Embryonic facial prominence (tissue), 1 donor: ENCODE data around the gene HEMGN.
"Not testable (repeated sequence)": the region's sequence is repeated elsewhere in the genome, so short reads cannot be mapped to it uniquely, and the experiment has no call there.

ENCODE experiments used
- DNase-seq: peaks from one replicate; pipeline ENCODE4 v3.0.0-alpha.2; 2016; ENCODE audit errors: extremely low spot score

Gene HEMGN

DNA sequence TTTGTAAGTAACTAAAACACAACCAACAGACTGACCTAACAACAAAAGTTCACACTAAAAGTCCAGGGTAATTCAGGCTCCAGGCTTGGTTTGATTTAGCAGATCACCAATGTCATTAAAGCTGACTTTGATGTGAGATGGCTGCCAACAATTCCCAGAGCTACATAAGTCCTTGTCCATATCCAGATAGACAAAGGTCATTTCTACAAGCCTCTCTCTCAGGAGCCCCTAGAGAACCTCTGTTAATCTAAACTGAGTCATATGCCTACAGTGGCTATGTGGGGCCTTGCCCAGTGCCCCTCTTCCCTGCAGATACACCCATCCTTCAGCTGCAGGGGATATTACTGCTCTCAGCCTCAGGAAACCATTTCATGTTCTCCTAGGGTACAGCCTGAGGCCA, 26.9 kb upstream of the HEMGN start:
- DNase-seq, result no peak

DNA sequence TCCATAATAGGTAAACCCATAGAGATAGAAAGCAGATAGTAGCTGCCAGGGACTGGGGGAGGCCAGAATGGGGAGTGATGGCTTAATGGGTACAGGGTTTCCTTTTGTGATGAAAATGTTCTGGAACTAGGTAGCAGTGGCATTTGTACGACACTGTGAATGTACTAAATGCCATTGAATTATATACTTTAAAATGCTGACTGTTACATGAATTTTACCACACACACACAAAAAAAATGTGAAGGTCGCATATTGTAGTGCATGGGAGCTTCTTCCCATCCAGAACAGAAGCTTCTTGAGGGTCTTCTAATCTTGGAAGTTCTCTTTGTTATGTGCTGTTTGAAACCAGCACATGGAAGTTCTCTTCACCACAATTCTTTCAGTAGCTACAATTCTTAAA, 25.3 kb upstream of the HEMGN start:
- DNase-seq, result no peak

DNA sequence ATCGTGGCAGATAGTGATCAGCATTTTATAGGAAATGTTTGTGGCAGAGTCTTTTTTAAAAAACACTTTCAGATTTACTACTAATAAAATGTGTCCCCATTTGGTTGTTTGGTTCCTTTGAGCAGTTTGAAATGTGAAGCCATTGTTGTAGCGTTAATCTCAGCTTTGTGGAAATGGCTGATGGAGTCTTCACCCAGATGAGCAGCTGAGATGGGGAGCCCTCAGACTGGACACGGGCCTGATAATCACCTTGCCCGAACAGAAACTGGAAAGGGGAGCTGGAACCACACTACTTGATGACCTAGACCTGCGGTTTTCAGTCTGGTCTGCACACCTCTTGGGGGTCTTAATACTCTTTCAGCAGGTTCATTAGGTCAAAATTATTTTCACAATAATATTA, 24.6 kb upstream of the HEMGN start:
- no peak for DNase-seq

DNA sequence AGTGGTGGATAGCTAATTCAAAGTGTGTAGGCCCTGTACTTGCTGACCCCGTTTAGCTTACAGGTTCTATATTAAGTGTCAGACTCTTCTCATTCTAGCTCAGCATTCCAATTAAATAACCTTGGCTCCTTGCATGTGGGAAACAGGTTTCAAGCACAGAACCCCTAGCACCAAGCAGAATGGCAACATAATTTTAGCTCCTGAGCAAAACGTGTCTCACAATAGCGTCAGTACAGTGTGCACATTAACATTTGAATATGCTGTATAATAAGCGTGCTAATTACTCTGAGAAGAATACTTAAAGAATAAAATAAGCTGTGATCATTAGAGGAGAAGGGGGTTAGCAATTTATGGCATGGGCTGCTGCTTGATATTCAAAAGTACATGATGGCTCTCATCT, 24.2 kb upstream of the HEMGN start:
- no peak for DNase-seq

DNA sequence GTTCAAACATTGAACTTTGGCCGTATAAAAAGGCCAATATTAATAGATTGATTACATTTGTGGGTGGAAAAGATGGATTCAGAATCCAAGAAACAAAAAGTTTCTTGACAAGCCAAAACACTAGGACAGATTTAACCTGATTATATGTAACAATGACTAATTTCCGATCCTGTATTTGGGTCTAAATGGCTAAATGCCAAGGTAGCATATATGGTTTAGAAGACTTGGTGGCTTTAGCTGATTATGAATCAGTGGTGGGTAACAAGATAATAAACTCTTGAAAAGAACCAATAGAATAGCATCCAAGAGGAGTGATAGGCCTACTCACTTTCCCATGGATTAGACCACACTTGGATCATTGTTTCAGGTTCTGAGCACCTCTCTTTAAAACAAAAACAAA, 23.4 kb upstream of the HEMGN start:
- no peak for DNase-seq

DNA sequence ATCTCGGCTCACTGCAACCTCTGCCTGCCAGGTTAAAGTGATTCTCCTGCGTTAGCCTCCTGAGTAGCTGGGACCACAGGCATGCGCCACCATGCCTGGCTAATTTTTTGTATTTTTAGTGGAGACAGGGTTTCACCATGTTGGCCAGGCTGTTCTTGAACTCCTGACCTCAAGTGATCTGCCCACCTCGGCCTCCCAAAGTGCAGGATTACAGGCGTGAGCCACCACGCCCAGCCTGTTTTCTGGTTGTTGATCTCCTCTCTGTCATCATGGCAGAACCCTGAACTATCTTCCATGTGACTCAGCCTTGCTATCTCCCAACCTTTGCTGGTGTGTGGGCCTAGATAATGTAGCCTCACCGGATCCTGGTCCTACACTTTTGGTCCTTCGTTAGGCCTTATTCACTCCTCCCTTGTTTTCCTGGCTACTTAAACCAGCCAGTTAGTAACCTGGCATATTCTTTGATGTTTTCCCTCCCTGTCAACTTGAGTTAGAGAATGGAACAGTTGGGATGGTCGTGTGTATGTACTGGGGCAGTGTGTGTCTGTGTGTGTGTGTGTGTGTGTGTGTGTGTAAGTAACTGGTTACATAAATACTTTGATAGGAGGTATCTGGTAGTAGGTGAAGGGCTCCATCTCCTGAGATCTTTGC, 22.8 kb upstream of the HEMGN start:
- not testable (repeated sequence) for DNase-seq

DNA sequence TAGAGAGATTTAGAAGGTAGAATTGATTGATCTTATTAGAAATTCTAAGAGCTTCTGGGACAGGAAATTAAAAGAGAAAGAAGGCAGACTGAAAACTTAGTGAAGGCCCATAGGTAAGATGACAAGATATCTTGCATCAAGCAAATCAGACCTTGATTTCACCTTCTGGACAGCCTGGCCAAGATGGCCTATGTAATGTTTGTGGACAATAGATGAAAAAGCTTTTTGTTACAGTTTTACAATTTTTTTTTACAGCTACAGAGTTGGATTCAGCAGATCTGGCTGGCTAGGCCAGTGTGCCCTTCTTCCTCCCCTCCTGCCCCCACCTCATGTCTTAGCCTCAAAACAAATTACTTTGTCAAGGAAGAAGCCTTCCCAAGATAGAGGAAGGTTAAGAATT, 21.6 kb upstream of the HEMGN start:
- no peak for DNase-seq

DNA sequence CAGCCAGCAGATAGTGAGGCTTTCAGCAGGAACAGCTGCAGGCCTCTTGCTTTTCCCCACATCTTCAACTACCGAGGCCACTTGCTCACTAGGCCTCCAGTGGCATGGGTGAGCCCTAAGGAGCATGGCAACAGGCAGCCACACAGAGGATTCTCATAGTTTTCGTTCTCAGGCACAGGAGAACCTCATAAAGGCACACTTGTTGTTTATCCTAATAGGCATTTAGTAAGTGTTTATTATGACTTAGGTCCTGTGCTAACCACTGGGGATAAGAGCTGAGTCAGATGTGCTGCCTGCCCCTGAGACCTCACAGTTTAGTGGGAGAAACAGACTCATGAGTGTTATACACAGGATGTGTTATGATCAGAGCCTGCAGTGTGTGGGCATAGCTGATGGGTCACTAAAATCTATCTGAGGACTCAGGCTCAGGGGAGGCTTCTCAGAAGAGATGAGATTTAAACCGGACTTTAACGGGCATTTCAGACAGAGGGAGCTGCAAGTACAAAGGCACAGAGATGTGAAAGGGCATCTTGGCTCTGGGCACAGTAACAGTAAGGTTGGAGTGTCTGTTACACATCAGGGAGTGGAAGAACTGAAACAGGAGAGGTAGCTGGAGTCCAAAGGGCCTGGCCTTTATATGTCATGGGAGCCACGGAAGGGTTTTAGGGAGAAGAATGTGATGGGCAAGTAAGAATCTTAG, 21.0 kb upstream of the HEMGN start:
- no peak for DNase-seq

DNA sequence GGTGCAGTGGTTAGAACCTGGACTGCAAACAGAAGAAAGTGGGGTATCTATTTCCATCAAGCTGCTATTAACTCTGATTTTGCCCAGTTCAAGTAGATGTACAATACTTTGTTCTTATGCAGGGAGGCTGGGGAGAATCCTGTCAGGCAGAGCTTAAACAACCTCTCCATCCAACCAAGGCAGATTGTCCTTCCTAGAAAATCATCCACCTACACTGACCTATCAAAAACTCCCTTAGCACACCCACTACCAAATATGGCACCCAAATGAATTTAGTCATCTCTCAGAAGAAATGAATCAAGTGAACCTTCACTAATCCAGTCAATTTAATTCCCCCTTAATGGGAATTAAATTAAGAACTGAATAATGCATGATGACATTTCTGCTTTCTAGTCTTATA, 18.4 kb upstream of the HEMGN start:
- no peak for DNase-seq

DNA sequence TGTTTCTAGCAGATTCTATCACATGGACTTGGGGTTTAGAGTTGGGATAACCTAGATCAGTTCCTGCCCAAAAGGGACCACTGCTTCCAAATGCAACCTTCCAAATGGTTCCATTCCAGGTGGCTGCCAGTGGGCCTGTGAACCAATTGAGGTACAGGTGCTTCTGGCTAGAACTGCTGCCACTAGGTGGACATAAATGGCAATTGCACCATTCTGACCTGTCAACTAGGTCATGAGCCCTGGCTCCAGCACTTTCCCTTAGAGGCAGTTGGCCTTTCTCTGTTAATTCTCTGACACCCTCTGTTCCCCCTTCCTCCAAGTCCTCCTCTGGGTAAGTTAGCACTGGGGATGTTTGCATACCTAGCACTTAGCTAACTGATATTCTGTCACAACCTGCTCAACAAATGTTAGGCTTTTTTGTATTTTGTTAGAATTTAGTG, 16.6 kb upstream of the HEMGN start:
- DNase-seq, result no peak

DNA sequence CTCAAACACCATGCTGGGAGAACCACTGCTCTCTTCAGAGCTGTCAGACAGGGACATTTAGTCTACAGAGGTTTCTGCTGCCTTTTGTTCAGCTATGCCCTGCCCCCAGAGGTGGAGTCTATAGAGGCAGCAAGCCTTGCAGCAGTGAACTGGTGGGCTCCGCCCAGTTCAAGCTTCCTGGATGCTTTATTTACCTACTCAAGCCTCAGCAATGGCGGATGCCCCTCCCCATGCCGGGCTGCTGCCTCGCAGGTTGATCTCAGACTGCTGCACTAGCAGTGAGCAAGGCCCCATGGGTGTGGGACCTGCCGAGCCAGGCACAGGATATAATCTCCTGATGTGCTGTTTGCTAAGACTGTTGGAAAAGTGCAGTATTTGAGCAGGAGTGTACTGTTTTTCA, 12.9 kb upstream of the HEMGN start:
- not testable (repeated sequence) for DNase-seq

DNA sequence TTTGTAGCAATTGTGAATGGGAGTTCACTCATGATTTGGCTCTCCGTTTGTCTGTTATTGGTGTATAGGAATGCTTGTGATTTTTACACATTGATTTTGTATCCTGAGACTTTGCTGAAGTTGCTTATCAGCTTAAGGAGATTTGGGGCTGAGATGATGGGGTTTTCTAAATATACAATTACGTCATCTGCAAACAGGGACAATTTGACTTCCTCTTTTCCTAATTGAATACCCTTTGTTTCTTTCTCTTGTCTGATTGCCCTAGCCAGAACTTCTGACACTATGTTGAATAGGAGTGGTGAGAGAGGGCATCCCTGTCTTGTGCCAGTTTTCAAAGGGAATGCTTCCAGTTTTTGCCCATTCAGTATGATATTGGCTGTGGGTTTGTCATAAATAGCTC, 9.1 kb upstream of the HEMGN start:
- not testable (repeated sequence) for DNase-seq

DNA sequence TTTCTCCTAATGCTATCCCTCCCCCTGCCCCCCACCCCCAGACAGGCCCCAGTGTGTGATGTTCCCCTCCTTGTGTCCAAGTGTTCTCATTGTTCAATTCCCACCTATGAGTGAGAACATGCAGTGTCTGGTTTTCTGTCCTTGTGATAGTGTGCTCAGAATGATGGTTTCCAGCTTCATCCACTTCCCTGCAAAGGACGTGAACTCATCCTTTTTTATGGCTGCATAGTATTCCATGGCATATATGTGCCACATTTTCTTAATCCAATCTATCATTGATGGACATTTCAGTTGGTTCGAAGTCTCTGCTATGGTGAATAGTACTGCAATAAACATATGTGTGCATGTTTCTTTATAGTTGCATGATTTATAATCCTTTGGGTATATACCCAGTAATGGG, 7.5 kb upstream of the HEMGN start:
- not testable (repeated sequence) for DNase-seq

DNA sequence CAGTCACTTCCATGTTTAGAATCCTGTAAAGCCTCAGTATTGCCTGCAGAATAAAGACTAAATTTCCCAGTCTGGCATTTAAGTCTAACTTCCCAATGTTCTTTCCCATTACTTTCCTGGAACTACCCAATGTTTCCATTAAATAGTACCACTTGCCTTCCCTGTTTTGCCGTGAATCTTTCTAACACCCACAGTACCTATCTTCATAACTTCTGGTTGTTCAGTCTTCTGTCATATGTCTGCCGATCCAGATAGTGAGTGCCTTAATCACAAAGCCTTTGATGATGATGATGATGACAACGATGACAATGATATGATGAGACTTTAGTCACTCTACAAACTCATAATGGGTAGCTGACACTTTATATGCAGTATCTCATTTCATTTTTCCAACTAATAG, 6.6 kb upstream of the HEMGN start:
- DNase-seq, result no peak

DNA sequence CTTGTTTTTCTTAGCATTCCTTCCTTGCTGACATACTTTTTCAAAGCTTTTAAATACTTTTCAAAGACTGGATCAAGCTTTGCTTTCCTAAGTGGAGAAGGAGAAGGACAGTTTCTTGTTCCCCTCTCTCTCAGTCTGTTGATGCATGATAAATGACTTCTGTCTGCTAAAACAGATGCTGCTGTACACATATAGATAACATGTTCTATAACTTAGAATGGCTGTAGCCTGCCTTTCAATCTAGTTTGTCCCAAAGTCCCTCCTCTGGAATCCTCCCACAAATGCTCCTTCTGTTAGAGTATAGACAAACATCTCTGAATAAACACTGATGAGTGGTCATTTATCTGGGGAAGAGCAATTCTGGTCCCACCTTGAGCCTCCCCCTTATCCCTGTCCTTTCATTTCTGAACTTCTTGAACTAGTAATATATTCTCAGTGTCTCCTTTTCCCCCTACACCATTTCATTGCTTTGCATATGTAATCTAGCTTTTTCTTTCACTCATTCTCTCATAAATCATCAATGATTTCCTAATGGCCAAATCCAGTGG, 5.4 kb upstream of the HEMGN start:
- no peak for DNase-seq

DNA sequence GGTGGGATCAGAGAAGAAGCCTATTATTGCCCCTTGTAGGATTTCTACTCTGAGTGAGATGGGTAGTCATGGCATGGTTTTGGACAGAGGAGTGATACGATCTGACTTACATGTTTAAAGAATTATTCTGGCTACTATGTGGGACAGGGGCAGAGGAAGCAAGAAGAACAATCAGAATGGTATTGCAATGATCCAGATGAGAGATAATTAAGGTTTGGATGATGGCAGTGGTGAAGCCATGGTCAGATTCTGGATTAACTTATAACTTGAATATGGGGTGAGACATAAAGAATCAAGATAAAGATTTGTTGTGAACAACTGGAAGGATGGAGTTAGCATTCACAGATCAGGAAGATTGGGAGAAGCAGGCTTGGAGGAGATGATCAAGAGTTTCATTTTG, 3.4 kb upstream of the HEMGN start:
- DNase-seq, result no peak

DNA sequence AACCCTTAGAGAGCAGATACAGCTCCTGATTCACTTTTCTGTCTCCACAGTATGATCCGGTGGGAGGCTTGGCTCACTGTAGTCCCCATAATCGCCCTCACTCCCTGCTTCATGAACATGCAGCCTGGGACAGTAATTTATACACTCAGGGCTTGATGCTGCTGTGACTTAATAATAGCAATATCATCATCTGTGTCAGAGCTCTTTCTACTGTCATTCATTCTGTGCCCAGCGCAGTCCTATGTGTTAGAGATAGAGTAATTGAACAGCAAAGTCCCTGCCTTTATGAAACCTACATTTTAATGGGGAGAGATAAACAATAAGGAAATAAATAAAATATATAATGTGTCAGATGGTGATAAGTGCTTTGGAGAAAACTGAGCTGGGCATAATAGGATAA, 2.8 kb upstream of the HEMGN start:
- no peak for DNase-seq

DNA sequence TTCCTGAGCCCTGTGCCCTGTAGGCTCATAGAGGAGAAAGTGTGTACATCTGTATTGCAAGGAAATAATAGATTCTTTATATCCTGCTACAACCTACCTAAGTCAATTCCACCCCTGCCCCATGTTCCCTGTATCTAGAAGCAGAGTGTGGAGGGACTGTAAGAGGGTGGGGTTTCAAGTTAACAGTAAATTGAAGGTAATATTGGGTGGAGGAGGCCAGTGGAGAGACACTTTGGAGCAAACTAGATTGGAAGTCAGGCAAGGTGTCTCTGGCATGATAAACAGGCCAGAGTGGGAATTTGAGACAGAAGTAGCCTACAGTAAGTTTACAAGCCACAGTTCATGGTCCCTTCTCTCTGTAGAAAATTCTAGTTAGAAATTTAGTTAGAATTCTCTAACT, 2.3 kb upstream of the HEMGN start:
- DNase-seq, result no peak

DNA sequence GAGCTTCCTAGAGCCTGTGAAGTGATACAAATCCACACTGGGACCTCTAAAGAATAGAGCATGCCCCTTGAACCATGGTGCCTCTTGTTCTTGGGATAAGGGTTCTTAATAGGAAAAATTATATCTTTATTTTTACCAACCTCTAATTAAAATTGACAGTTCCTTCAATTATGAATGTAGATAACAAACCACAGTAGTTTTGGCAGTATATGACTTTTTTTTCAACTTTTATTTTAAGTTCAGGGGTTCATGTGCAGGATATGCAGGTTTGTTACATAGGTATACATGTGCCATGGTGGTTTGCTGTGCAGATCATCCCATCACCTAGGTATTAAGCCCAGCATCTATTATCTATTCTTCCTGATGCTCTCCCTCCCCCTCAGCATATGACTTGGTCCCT, 974 bp downstream of the HEMGN start:
- no peak for DNase-seq

DNA sequence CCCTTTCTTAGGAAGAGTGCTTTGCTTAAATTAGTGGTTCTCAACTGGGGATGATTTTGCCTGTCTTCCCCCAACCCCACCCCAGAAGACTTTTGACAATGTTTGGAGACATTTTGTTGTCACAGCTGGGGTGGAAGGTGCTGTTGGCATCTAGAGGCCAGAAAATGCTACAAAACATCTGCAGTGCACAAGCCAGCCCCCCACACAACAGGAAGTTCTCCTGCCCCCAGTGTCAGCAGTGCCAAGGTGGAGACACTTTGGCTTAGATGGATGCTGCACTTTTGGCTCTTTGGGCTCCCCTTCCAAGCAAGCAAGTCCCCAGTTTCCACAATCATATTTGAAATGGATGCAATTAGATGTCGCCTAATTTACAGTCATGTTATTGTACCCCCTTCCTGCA, 2.7 kb downstream of the HEMGN start:
- DNase-seq, result no peak

DNA sequence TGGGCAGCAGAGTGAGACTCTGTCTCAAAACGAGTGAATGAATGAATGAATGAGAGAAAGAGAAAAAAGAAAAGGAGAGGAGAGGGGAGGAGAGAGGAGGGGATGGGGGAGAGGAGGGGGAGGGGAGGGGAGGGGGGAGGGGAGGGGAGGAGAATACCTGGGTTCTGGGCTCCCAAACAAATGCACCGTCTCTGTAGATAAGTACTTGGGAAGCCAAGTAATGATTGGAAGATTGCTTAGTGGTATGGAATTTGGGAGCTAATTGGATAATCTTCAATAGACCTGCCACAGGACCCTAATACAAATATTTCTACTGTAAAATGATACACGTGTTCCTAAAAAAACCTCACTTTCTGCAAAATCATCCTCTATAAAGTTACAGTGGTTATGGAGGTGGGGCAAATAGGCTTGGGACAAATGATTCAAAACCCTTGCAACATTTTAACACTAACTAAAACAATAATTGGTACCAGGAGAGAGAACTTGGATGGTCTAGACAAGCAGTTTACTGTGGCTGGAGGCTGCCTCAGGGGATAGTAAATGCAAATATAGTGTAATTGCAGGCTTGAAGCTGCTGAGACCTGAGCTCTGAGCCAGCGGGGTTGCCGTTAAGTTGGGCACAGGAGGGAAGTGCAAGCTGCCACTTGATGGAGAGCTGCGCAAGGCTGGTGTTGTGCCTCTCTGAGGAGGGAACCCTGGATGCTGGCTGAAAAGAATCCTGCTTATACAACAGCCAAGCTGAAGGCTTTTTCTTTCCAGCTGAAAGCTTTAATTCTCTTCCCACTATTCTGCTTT, 3.5 kb downstream of the HEMGN start:
- no peak for DNase-seq

DNA sequence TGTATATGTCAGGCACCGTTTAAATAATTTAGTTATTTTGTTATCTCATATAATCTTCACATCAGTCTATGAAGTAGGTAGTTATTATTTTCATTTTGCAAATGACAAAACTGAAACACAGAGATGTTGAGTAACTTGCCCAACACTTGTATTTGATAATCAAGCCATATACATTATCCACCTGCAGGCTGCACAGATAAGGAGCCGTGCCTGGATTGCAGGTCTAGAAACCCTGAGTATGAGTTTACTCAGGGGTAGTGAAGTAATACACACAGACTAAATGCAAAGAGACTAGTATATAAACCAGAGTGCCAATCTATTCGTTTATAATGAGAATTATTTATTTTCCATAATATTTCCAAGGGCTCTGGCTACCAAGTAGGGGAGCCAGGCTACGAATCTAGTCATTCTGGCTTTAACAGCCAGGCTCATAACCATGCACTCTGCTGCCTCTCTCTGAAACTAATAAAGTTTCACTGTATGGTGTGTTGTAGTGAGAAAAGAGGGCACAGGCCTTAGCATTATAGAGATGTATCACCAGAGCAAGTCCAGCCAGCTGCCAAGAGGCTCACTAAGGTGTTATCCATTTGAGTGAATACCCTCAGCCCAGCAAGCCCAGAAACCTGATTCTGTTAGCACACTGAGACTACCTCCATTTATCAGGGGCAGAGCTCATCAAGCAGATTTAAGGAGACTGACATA, 4.5 kb downstream of the HEMGN start:
- no peak for DNase-seq
